TTC549 (cell line): ENCODE measurements around the gene LEF1.
"Not testable (repeated sequence)": the region's sequence is repeated elsewhere in the genome, so short reads cannot be mapped to it uniquely, and the experiment has no call there.

Source experiments
- FAIRE-seq: peaks from 2 replicates; lab custom pipeline; 2012; peaks lifted over from hg19 to GRCh38; lab: Jason Lieb, UNC

The LEF1 gene

DNA sequence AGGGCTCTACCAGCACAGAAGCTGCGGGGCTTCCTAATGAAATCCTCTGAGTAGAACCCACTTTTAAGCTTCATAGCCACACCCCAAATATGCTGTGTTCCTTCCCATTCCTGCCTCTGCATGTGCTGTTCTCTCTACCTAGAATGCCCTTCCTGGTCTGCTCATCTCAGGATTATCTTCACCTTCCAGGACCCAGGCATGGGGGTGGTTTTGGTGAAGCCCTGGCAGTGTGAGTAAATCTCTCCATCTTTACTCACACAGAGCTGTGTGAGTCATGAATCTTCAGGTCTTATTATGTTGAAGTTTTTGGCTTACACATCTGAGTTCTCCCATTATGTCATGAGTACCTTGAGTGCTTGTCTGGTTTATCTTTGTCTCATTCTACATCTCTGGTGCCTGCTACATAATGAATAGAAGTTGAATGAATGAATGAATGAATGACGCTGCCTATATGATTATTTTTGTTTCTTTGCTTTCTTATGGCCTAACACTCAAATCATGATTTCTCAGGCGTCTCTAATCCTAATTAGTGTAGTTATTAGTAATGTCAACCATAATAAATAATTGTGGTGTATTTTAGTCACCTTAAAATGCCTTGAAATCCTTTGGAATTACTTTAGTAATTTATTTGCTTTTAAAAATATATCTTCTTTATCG lies 137.2 kb downstream of the LEF1 start:
- no peak for FAIRE-seq

DNA sequence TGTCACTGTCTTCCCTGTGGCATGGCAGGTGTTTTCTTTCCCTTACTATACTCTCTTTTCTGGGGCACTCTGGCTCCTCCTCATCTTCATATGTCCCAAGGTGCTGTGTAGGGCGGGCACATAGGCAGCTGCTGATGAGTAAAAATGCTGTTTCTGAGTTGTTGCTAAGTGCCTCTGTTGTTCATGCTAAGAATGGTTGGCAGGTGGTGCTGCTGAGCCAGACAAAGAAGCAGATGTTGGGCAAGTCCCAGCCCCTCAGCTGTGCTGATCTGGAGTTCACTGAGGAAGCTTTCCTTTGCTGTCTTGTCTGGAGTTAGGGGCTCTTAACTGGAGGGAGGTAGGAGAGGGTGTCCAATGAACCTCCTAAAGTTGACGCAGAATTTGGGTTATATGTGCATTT lies 138.4 kb downstream of the LEF1 start:
- FAIRE-seq = no peak

DNA sequence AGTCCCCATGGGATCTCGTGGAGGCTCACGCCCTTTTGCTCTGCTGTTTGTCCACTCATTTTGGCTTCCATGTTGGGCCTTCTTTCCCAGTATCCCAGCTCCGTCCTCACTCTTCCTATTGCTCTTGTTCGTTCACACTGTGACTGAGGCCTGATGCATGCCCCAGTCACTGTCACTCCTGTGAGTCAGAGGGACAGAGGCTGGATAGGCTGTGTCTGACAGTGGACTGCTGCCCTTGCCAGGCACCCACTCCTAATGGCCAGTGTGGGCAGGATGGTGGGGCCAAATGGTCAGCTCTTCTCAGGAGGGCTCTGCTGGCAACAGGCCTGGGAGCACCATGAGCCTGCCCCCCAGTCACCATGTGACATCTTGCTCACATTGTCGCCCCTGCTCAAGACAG lies 139.0 kb downstream of the LEF1 start:
- no peak for FAIRE-seq

DNA sequence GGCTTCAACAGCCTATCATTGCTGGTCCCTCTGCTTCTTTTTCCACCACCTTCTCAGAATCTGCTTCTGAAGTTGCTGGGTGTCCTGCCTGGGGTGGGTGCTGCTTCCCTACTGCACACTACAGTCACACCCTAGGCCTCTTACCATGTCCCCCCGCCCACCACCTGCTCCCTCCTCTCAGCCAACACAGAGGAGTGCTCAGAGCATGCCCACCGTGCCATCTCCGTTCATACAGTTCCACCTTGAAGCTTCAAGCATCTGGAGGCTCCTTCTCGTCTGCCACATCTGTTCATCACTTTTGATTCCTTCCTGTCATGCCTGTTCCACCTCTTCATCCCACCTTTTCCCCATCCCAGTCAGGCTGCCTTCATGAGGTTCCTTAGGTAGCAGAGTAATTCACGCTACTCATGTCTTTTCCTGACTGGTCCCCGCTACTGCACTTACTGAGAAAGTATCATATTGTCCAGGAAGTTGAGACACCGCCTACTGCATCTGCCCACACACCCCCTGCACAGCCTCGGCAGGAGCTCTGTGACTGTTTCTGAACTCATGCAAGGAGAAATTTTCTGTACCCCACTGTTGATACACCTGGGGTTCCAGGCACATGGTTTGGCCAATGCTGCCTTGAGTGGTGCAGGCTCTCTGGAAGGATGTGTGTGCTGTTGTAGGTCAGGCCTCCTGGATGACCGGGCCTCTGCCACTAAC lies 139.6 kb downstream of the LEF1 start:
- FAIRE-seq = no peak

DNA sequence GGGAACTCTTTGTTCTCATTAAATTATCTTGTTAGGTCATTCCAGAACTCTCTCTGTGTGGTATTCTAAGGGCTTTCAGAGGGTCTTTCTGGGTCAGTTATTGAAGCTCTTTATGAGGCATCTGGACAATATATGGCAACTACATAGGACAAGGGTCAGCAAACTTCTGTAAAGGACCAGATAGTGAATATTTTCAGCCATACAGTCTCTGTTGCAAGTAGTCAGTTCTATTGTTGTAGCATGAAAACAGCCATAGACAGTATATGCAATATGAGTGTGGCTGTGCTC lies 143.9 kb downstream of the LEF1 start:
- no peak for FAIRE-seq

DNA sequence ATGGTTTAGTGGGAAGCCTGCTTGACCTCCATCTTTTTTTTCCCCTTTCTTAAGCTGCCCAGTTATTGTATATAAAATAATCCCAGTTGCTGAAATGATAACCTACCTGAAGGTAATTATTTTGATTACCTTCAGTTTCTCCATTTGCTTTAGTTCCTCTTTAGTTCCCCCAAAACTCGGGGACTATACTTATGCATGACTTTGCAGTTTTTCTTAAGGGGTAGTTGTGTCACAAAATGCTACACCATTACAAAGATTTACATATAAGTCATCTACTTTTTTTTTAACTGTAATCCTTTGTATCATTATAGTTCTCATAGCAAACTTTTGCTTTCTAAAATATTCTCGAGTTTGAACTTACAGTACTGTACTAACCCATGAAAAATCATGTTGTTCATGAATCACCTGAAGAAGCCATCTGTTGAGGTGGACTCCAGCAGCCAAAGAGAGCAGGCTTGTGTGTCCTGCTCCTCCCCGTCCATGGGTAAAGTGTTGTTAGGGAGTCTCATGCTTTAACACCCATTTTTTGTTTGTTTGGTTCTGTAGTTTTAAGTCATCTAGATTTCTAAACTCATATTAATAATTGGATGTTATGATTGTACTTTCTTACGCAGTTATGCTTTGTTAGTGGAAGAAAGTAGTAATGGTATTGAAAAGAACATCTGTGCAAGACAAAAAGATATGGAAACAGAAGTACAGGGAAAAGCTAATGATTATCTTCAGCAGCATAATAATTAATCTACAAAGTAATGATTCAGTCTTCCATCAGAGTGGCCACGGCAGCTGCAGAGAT lies 144.5 kb downstream of the LEF1 start:
- FAIRE-seq = no peak

DNA sequence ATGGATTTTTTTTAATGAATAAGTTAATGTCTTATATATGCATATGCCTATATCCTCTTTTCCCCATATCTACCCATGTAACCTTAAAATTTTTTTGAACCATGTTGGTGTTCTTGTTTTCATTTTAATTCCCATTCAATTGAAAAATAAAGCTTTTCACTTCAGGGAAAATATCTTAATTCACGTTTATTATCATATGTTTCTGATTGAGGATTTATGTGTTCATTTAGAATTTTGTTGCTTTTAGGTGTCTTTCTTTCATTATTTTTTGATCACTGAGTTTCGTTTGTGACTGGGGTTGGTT lies 149.9 kb downstream of the LEF1 start:
- no peak for FAIRE-seq

DNA sequence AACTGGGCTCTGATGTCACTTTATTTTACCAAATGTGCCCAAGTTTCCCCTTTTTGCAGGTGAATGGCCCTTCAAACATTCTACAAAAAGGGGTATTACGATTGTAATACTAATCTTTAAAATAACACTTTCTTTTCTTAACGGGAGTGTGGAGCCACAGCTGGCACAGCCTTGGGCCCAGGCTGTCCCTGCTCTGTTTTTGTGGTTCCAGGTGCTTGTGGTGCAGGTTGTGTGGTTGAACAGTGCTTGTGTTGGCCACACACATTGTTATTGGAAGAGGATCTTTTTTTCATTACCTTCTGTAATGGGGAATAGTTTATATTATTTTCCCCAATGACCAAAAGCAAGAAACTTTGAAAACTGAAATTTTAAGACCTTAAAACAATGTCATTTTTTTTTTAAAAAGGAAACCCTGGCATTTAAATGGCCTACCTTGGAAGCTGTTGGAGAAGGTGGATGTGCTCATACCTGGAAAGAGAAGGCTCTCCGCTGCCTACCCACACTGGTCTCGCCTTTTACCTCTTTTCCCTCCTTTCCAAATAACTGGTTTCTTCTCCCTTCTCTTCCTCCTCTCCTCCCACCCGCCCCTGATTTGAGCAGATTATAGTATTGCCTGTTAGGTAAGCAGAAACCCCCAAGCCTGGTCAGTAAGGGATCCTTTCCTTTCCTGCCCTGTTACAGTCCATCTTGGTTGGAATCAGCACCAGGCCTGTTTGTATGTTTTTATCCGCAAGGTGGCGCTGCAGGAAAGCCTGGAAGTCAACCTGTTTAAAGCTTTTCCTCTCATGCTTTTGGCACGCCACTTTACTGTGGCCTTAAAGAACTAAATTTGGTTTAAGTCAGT lies 150.5 kb downstream of the LEF1 start:
- peak; percentile 65 for FAIRE-seq

DNA sequence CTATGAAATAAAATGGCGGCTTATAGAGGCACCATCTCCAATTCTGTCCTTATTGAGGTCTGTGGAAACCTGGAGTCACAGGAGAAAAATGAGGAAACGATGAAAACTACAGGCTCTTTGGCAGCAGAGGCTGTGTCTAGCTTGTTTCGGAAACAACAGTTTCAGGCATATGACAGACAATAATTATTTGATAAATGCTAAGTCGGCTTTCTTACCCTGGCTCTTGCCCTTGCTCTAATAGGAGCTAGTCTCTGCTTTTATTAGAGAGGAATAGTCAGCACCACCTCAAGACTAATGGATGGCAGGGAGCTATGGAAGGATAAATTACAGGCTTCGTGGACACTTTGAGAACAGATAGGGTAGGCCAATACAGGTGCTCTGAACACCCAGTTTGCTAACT lies 154.8 kb downstream of the LEF1 start:
- no peak for FAIRE-seq

DNA sequence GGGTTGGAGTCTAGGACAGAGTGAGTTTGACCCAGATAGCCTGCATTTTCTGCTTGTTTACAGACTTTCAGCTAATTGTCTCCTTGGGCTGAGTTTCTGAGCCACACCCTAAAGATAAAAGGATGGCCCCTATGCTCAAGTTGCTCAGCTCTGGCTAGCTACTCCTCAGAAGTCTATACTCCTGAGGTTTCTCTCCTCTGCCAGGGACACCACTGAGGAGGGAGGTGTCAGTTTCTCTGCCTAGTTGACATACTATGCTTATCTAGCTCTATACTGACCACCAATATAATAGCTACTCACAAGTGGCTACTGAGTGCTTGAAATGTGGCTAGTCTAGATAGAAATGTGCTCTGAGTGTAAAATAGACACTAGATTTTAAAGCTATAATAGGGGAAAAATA lies 155.4 kb downstream of the LEF1 start:
- FAIRE-seq = no peak

DNA sequence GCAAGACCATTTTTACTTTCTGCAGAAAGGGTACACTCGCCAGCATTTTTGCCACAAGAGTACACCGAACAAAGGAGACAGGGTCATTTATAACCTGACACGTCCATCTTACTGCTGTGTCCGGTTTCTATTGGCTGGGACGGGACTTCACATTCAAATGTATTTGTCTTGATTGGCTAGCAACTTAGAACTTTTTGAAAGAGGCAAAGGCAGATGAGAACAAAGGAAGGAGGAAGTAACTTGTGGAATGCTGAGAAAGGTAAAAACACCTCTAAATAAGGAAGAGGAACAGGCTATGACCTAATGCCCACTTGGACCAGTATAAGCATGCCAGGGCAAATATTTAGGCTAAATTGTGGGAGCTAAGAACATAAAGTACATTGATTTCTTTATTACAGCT lies 156.3 kb downstream of the LEF1 start:
- not testable (repeated sequence) for FAIRE-seq

DNA sequence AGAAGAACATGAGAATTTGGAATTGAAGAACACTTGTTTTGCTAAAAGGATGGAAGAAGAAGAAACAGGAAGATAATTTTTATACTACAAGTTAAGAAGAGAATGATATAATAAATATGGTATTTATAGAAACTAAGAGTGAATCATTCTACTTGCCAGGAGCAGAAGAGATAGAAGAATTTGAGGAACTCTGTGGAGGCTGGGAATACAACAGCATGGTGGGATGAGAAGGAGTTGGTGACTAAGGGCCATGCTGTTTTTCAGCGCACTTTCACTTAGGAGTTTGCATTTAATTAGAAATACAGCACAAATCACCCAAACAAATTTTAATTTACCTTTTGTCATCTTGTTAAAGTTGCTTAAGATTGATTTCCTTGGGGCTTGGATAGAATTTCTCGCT lies 158.6 kb downstream of the LEF1 start:
- FAIRE-seq = no peak

DNA sequence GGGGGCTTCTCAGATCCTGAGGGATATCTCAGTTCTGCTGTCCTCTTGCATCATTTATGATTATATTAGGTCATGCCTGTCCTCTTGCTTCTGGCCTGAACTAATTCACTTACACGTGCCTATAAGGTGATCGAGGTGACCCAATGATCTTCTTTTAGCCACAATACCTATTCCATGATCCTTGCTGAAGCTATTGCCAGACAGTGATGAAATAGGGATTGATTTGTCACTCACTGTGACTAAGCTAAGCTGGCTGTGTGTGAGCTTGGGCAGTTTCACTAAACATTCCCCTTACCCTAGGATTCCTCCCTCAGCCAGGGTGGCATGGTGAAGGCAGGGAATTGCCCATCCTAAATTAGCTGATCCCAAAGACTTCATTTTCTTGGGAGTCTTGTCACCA lies 160.0 kb downstream of the LEF1 start:
- no peak for FAIRE-seq

DNA sequence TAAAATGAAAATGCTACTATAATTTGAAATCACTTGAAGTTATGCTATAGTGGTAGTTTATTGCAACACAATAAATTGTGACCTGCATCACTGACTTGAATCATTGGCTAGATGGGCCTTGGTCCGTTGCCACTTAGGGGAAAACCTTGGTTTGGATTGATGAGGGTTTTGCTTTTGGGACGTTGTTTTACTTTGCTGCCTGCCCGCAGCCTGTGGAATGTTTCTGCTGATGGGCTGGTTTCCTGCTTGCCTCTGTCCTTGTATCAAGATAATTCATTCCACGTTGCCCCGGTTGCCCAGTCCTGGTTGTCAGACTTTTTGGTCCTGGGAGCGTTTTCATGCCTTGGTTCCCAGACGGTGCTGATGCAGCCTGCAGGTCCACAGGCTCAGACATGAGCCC lies 160.7 kb downstream of the LEF1 start:
- no peak for FAIRE-seq

DNA sequence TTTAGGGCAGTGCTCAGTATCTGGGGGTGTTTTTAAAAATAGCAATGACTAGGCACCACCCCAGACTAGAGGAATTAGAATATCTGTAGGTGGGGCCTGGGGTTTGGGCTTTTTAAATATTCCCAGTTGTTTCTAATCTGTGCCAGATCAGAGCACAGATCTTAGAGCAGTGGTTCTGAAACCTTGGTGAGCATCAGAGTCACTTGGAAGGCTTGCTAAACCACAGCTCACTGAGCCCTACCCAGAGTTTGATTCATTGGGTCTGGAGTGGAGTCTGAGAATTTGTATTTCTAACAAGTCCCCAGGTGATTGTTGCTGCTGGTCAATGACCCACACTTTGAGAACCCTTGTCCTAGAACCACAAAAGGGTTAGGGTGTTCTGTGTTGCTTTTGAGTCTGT lies 162.4 kb downstream of the LEF1 start:
- no peak for FAIRE-seq

DNA sequence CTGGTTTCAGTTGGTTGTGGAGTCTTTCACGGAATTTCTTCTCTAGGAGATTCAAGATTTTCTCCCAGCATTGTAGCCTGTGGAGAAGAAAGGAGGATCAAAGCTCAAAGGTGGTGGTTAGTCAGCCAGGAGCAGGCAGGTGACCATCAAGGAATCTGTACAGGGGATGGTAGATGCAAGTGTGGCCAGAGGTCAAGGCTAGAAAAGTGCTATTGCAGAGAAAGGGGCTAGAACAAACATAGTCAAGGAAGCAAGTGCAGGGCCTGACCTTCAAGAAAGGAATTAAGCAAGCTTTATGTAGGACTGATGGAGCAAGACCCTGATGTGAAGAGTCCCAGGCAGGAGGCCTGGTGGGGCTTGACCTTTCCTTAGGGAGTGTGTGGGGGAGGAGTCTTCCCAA lies 162.9 kb downstream of the LEF1 start:
- FAIRE-seq = no peak

DNA sequence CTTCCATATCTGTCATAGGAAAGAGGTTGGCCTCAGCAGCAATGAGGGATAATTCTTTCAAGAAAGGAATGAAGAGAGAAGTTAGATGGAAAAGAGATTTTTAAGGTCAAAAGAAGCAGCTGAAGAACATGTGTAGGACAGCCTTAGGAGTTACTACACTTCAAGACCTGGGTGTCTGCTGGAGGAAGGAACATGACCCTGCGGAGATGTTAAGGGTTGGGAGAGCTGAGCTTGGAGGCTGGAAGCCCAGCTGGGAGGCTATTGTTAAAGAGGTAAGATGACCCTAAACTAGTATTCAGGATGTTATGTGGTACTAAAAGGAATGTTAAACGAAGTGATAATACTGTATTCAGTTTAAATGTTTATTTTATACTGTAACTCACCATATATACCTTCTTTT lies 164.1 kb downstream of the LEF1 start:
- no peak for FAIRE-seq

DNA sequence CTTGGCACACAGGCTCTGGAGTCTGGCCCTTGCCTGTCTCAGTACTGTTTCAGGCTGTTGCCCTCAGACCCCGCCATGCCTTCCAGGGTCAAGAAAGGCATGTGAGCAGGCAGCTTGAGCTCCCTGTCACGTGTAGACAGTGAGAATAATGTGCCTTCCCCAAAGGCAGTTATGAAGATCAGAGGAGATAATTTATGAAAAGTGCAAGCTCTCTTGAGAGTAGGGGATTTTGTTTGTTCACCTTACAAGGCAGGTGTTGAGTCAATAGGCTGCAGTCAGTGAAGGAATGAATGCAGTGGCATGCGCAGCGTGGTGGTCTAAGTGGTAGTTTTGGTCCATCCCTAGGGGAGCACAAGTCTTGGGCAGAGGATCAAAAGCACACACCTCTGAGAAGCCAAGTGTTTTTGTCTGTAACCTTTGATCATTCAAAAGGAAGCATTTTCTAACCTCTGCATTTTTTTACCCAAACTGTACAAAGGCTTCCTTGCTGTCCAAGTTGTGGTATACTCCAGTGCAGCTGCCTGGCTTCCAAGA lies 164.7 kb downstream of the LEF1 start:
- no peak for FAIRE-seq

DNA sequence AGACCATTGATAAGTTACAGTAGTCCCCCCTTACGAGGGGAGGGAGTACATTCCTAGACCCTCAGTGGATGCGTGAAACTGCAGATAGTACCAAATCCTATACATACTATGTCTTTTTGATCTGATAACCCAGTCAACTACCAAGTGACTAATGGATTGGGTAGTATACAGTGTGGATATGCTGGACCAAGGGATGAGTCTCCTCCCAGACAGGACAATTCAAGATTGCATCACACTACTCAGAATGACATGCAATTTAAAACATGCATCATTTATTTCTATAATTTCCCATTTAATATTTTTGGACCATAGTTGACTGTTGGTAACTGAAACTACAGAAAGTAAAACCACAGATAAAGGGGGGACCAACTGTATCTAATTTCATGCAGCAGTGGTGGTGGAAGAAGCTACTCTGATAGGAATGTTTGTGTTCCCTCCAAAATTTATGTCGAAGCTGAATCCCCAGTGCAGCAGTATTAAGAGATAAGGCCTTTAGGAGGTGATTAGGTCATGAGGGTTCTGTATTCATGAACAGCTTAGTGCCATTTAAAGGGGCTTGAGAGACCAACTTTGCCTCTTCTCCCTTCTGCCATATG lies 167.1 kb downstream of the LEF1 start:
- FAIRE-seq = no peak

DNA sequence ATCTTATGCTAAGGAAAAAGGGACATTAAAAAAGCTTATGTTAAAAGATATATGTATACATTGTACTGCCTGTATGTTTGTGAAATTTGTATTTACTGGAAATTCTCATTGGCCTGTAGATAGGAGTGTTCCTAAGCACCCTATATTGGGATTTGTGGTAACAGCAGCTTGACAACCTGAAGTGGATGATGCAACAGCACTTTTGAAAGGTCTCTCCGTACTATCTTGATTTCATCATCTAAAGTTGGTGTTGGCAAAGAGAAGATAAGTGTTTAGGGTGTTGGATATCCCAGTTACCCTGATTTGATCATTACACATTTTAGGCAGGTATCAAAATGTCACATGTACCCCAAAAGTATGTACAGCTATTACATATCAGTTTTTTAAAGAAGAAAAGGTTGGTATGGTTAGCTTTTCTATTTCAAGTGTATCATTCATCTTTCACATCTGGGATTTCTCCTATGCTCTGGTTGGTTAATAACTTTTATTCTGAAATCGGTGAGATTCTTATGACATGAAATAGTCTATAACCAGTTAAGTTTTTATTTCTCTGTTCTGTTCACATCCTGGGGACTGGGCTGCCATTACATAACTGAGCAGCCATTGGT lies 168.7 kb downstream of the LEF1 start:
- FAIRE-seq = no peak

DNA sequence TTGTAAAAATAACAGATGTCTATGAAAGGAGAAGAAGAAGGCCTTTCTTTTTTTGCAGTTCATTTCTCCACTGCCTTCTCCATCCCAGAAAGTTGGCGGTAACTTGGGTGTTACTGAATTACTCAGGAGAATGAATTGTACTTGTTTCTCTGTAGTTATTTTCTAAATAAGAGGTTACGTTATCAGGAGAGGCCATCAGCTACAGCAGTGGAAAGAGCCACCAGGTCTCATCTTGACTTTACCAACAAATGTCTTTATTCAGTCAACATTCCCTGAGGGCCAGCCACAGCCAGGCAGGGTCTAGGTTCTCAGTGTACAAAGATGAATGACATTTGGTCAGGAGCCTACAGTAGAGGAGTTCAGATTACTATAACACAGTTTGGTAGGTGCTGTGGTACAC lies 170.9 kb downstream of the LEF1 start:
- FAIRE-seq = no peak
